IPS DF 19.7 (cell line): ENCODE results near the gene EIF5A.
A peak's percentile ranks its signal among the peaks of the same experiment; 100 is the strongest.

ENCODE experiments used
- DNase-seq: peaks from one replicate; pipeline ENCODE4 v3.0.0-alpha.2; 2013; ENCODE audit warnings: low read depth, low spot score

EIF5A gene

GRCh38 chr17:7313088-7313889 is 5.9 kb downstream of the EIF5A start:
- DNase-seq = no peak

- no peak for DNase-seq
These were observed 6.7 kb downstream of the EIF5A start for GRCh38 chr17:7313890-7314718.

GRCh38 chr17:7314719-7315569 is 7.5 kb downstream of the EIF5A start, which contains the start of gene GPS2:
Gene GPS2 (minus strand): TSS chr17:7315360. CDS start chr17:7315052, 308 bp downstream.
- no peak for DNase-seq

- no peak for DNase-seq
These were observed 8.3 kb downstream of the EIF5A start for GRCh38 chr17:7315570-7316235.

- DNase-seq = no peak
These were observed 9.9 kb downstream of the EIF5A start for GRCh38 chr17:7317161-7317803.

- no peak for DNase-seq
These were observed 10.9 kb downstream of the EIF5A start for GRCh38 chr17:7318121-7318860.

DNA sequence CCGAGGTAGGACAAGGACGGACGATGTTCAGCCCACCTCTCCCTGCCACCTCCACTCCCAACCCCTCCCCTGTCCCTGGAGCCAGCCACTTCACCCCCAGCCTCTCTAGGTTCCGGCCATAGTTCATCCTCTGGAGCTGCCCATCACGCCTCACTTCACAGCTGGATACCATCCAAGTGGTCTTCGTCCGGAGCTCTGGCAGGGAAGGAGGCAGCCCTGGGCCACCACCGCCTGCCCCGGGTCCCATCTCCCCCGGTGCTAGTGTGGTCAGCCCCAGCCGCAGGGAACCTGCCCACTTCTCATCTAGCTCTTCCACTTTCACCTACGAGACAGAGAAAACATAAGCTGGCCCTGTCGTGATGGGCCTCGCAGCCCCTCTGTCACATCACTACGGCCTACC is 14.0 kb downstream of the EIF5A start:
- no peak for DNase-seq

DNA sequence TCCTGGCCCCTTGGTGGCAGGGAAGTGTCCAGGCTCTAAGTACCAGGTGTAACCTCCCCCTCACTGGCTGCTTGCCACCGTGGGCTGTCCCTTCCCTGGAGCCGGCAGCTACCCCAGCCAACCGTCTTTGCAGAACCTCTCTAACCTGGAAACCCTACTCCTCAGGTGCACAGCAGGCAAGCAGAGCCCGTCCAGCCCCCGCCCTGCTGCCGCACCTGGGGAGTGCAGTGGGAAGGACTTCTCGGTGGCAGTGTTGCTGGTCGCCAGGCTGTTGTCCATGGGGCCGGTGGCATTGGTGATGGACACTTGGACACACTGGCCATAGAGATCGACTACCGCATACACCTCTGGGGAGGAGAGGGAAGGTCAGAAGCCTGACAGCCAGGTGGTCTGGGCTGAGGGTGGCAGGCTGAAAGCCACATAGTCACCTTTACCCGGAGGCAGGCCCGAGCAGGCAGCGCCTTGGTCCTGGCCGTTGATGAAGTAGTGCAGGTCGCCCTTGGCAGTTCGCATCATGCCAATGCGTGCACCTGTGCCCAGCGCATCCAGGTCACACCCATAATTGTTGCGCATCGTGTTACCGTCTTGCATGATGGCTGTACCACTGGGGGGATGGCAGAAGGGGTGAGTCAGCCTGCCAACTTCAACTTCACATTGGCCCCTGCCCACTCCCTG is 15.2 kb downstream of the EIF5A start:
- no peak for DNase-seq

GRCh38 chr17:7323731-7324437 is 16.5 kb downstream of the EIF5A start:
- DNase-seq = no peak

DNA sequence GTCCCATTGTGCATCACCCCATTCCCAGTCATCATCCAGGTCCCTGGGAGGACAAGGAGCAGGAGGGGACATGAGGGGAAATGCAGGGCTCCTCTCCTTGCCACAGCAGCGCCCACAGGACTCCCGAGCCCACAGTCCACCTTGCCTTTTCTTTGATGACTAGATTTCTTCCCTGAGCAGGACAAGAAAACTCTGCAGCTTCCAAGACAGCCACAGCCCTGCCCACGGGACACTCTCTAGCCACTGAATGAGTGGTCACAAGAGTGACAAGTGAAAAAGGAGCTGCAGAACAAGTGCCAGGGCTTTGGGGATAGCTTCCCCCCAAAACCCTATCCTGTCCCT is 17.0 kb downstream of the EIF5A start:
- no peak for DNase-seq

- DNase-seq = no peak
These were observed 17.7 kb downstream of the EIF5A start for GRCh38 chr17:7325031-7325528.

- DNase-seq = no peak
These were observed 18.8 kb downstream of the EIF5A start for GRCh38 chr17:7326186-7326585.

DNA sequence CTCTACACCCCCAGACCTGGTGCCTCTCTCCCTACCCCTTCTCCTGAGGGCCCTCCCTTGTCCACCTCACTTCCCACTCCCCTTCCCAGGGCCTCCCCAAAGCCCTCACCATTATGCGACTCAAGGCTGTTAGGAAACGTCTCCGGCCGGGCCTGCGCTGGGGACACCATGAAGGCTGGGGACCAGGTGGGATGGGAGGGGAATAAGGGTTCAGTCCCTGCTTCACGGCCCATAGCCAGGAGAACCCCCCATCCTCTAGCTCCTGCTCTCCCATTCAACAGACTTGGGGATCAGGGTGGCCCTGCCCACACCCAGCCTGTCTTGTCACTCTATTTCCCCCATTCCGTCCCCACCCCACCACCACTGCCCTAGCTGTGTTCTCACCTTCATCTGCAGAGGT is 19.6 kb downstream of the EIF5A start:
- no peak for DNase-seq

DNA sequence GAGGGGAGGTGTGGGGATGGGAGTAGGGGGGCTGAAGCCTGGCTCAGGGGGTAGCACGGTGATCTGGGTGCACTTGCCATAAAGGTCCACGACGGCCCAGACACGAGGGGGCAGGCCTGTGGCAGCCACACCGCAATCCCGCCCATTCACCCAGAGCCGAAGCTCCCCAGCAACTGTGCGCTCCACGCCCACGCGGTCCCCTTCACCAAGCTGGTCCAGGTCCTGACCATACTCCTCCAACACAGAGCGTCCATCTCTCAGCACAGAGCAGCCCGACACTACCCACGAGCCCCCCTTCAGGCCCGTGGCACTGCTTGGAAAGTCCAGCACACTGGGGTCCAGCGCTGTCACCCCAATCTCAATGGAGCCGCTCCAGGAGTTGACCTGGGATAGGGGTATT is 20.1 kb downstream of the EIF5A start:
- DNase-seq = no peak

- DNase-seq = no peak
These were observed 20.6 kb downstream of the EIF5A start for GRCh38 chr17:7328009-7328408.

DNA sequence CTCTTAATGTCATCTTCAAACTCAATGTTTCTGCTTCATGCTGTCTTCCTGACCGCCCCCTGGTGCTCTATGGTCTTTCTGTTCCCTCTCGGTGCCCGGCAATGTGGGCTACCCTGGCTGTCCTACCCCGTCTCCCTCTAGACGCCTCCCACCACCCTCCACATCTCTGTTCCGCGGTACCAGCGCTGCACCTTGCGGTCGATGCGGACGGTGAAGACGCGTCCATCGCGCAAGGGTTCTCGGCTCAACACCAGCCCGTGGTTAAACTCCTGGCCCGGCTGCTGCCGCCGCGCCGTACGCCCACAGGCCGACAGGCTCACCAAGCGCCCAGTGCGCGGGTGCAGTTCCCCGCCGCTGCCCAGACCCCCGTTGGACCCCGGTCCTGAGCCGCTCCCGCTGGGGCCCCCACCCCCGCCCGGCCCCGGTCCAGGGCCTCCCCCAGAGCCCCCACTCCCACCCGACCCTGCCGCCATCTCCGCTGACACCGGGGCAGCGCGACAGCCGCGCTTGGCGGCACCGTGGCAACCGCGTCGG is 21.5 kb downstream of the EIF5A start, which contains the start of gene NEURL4:
NEURL4 (minus strand) TSS at position 496 of the 534 bp plus-strand sequence; CDS start at position 473, 23 bp downstream.
- no peak for DNase-seq

DNA sequence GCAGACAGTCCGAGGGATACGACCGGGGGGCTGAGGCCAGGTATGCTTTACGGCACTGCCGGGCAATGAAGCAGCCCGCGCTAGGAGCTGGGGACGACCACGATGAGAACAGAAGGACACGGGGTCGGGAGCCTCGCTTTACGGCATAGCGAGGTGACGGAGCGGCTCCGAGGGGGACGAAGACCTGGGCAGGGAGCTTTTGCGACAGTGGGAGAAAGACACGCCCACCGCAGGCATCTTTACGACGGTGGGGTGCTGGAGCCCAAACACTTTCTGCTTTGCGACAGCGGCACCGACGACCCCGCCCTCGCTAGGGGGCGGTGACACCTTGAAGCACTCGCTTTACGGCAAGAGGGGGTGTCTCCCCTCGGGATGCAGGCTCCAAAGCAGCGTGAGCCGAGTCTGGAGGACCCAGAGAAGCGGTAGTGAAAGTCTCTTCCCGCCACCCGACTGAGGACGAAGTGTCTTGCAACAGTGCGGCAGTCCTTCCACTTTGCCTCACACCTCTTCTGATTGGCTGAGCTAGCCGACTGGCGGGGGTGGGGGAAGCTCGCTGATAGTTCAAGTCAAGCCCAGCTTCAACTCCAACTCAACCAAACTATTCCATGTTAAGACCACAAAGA is 22.1 kb downstream of the EIF5A start:
- DNase-seq = peak; percentile 99
